ENCODE data around the gene OR4D1.

- no peak for TF ChIP-seq CTCF (IDR thresholded peaks at IDR 0.05)
- no peak for TF ChIP-seq POLR2AphosphoS5 (IDR thresholded peaks at IDR 0.05)
- no peak for TF ChIP-seq POLR2A (IDR thresholded peaks at IDR 0.05)
- no peak for TF ChIP-seq EP300 (IDR thresholded peaks at IDR 0.05)
Measured at GRCh38 chr17:58174871-58175270, 26.7 kb downstream of the OR4D1 start.
